Endodermal cell (in vitro differentiated cells): ENCODE data around the gene LNPK. TPM values are rescaled to one million over a fixed set of nuclear protein-coding genes. Genes with fewer than 3 reads are reported as not detected.

Experiments
- DNase-seq: peaks from one replicate; pipeline ENCODE4 v3.0.0-alpha.2; 2017
- H3K27ac ChIP-seq: 2 replicates; pipeline ENCODE4 v1.5.1; 2013; ENCODE audit warnings: mild to moderate bottlenecking, low read depth, low read length, moderate library complexity
- H3K27me3 ChIP-seq: 2 replicates; pipeline ENCODE4 v1.6.1; 2013; ENCODE audit warnings: mild to moderate bottlenecking, low read length, moderate library complexity; ENCODE audit not compliant: insufficient read depth, control insufficient read depth, poor library complexity, severe bottlenecking
- H3K36me3 ChIP-seq: 2 replicates; pipeline ENCODE4 v1.7.0; 2013; ENCODE audit warnings: mild to moderate bottlenecking, low read length, moderate library complexity; ENCODE audit not compliant: control insufficient read depth, insufficient read depth
- H3K4me1 ChIP-seq: one replicate; pipeline ENCODE4 v1.7.0; 2013; ENCODE audit warnings: low read length; ENCODE audit not compliant: control insufficient read depth, insufficient read depth
- H3K4me3 ChIP-seq: 2 replicates; pipeline ENCODE4 v1.5.1; 2013; ENCODE audit warnings: mild to moderate bottlenecking, low read length, moderate library complexity
- H3K9ac ChIP-seq: 2 replicates; pipeline ENCODE4 v1.6.1; 2013; ENCODE audit warnings: mild to moderate bottlenecking, low read length, moderate library complexity; ENCODE audit not compliant: poor library complexity, severe bottlenecking; ENCODE audit errors: extremely low read depth
- H3K9me3 ChIP-seq: 2 replicates; pipeline ENCODE4 v1.6.1; 2013; ENCODE audit warnings: mild to moderate bottlenecking, low read length, moderate library complexity; ENCODE audit not compliant: control insufficient read depth
- H3K27ac Mint-ChIP-seq: 2 replicates; pipeline ENCODE4 v1.8.0; 2020; ENCODE audit warnings: mixed read lengths
- H3K27me3 Mint-ChIP-seq: 2 replicates; pipeline ENCODE4 v1.8.0; 2021; ENCODE audit warnings: mild to moderate bottlenecking, mixed read lengths; ENCODE audit not compliant: insufficient read depth
- H3K36me3 Mint-ChIP-seq: 2 replicates; pipeline ENCODE4 v1.8.0; 2020; ENCODE audit warnings: low read depth, mixed read lengths
- H3K4me1 Mint-ChIP-seq: 2 replicates; pipeline ENCODE4 v1.8.0; 2020; ENCODE audit warnings: mixed read lengths
- H3K4me3 Mint-ChIP-seq: 2 replicates; pipeline ENCODE4 v1.8.0; 2020; ENCODE audit warnings: mild to moderate bottlenecking, moderate library complexity, mixed read lengths
- H3K9me3 Mint-ChIP-seq: 2 replicates; pipeline ENCODE4 v1.8.0; 2020; ENCODE audit warnings: mild to moderate bottlenecking, mixed read lengths
- WGBS, 2 experiments: methylation state at CpG; one replicate each; pipeline versions ENCODE4 v1.1.5 to v1.1.7; 2013; ENCODE audit warnings: missing lambda C conversion rate in 2 of 2, mixed read lengths in 1 of 2; ENCODE audit not compliant: insufficient coverage in 1 of 2, insufficient read length in 1 of 2; 5-methylcytosine and 5-hydroxymethylcytosine counted together
- total RNA-seq, 2 donors: library from RNA; stranded (reverse); fragmentation: NEBNext Ultra II Directional in 1 of 2; extraction: Animal tissue kit (Norgen Biotek cat#: 25700) in 1 of 2; gene quantifications; 2 replicates in 1 of 2; 3 replicates in 1 of 2; pipeline ENCODE4 v1.2.1, GENCODE V29; 2021
- TF ChIP-seq, protein P1 (sequence below): fragments of 200-600 bp; sonication (generic); conservative IDR thresholded peaks from 2 replicates; pipeline ENCODE4 v1.5.0; 2021; ENCODE audit warnings: antibody characterized with exemption, mild to moderate bottlenecking

The LNPK gene
- total RNA-seq, 2 donors from 2014 or later = 15.0 to 20.2 TPM

DNA sequence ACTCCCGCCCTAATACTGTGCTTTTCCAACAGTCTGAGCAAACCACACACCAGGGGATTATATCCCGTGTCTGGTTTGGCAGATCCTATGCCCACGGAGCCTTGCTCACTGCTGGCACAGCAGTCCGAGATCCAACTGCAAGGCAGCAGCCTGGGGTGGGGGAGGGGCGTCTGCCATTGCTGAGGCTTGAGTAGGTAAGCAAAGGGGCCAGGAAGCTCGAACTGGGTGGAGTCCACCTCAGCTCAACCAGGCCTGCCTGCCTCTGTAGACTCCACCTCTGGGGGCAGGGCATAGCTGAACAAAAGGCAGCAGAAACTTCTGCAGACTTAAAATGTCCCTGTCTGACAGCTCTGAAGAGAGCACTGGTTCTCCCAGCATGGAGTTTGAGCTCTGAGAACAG is 44.2 kb downstream of the LNPK start:
- Histone ChIP-seq H3K4me1 (no peaks in the 10 kb centered on the region), H3K9me3 (no peaks in the 10 kb centered on the region), H3K27me3 (no peaks in the 10 kb centered on the region), H3K9ac (no peak overlapping the region), H3K36me3 (peaks cover 12% of the 10 kb centered on the region), H3K27ac (no peak overlapping the region), H3K4me3 (no peak overlapping the region)
- peak; percentile 54 for DNase-seq
- Mint-ChIP-seq H3K27ac (no peak overlapping the region), H3K9me3 (peaks cover 41% of the 10 kb centered on the region), H3K4me3 (no peak overlapping the region), H3K27me3 (no peaks in the 10 kb centered on the region), H3K36me3 (peaks cover 55% of the 10 kb centered on the region), H3K4me1 (peaks cover 22% of the 10 kb centered on the region)
- 67 to 94% methylated on average over 1 to 6 of the region's 6 CpGs for WGBS, 2 experiments
- TF ChIP-seq, protein P1, sequence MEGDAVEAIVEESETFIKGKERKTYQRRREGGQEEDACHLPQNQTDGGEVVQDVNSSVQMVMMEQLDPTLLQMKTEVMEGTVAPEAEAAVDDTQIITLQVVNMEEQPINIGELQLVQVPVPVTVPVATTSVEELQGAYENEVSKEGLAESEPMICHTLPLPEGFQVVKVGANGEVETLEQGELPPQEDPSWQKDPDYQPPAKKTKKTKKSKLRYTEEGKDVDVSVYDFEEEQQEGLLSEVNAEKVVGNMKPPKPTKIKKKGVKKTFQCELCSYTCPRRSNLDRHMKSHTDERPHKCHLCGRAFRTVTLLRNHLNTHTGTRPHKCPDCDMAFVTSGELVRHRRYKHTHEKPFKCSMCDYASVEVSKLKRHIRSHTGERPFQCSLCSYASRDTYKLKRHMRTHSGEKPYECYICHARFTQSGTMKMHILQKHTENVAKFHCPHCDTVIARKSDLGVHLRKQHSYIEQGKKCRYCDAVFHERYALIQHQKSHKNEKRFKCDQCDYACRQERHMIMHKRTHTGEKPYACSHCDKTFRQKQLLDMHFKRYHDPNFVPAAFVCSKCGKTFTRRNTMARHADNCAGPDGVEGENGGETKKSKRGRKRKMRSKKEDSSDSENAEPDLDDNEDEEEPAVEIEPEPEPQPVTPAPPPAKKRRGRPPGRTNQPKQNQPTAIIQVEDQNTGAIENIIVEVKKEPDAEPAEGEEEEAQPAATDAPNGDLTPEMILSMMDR = no peak

DNA sequence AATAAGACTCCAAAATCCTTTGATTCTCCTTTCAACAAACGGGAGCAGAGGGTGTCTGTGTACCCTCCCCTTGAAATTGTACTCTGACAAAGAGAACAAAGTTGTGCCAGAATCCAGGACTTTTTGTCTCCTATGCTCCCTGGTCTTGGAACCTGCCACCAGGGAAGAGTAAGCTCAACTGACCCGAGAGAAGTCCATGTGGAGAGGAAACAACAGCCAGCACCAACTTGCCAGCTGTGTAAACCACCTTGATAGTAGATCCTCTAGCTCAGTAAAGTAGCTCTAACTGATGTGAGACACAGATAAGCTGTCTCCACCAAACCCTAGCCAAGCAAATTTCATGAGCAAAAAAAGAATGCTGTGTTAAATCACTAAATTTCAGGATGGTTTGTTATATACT is 46.9 kb downstream of the LNPK start:
- 60 to 100% methylated on average over 1 to 2 of the region's 2 CpGs for whole genome bisulfite sequencing, 2 experiments
- H3K27ac ChIP-seq = no peak overlapping the region
- TF ChIP-seq, protein P1 = no peak
- DNase-seq = peak; percentile 36
- peaks cover 21% of the 10 kb centered on the region for H3K9me3 Mint-ChIP-seq
- H3K9ac ChIP-seq = peak overlapping the region; percentile 29
- peak overlapping the region; percentile 67 for H3K4me3 ChIP-seq
- peaks cover 22% of the 10 kb centered on the region for H3K4me1 Mint-ChIP-seq
- no peaks in the 10 kb centered on the region for H3K4me1 ChIP-seq
- H3K27me3 Mint-ChIP-seq = no peaks in the 10 kb centered on the region
- peaks cover 40% of the 10 kb centered on the region for H3K36me3 Mint-ChIP-seq
- H3K27ac Mint-ChIP-seq = no peak overlapping the region
- H3K36me3 ChIP-seq = peaks cover 12% of the 10 kb centered on the region
- H3K4me3 Mint-ChIP-seq = no peak overlapping the region
- no peaks in the 10 kb centered on the region for H3K9me3 ChIP-seq
- H3K27me3 ChIP-seq = no peaks in the 10 kb centered on the region

DNA sequence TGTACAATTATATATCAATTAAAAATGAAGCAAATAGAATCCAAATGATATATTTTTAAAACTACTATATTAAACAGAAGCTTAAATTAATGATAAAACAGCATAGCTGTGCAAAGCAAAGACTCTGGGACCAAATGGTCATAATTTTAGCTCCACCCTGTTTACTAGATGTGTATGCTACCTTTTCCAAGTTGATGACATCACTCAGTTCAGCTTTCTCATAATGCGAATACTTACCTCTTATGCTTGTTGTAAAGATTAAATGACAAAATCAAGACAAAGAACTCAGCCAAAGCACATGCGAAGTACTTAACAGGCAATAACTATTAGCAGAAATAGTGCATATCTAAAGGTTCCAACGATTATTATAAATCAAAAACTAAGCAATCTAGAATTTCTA is 51.6 kb downstream of the LNPK start:
- TF ChIP-seq, protein P1 = no peak
- H3K4me3 Mint-ChIP-seq = no peak overlapping the region
- no peak for DNase-seq
- no peaks in the 10 kb centered on the region for H3K9me3 ChIP-seq
- no peaks in the 10 kb centered on the region for H3K27me3 Mint-ChIP-seq
- H3K36me3 ChIP-seq = peaks cover 8% of the 10 kb centered on the region
- peaks cover 22% of the 10 kb centered on the region for H3K4me1 Mint-ChIP-seq
- H3K4me1 ChIP-seq = no peaks in the 10 kb centered on the region
- no peak overlapping the region for H3K27ac Mint-ChIP-seq
- no peak overlapping the region for H3K4me3 ChIP-seq
- WGBS, 2 experiments = 88% methylated on average over 3 of the region's 3 CpGs; no CpG with 5 or more reads in 1 of the 2 experiments
- H3K27ac ChIP-seq = no peak overlapping the region
- H3K27me3 ChIP-seq = no peaks in the 10 kb centered on the region
- no peaks in the 10 kb centered on the region for H3K9me3 Mint-ChIP-seq
- H3K9ac ChIP-seq = no peak overlapping the region
- H3K36me3 Mint-ChIP-seq = peaks cover 6% of the 10 kb centered on the region
